T1000 (cell line): ENCODE results near the gene TMEM178B.
"Not testable (repeated sequence)": the region's sequence is repeated elsewhere in the genome, so short reads cannot be mapped to it uniquely, and the experiment has no call there.

Experiments
- DNase-seq: peaks from one replicate; lab custom pipeline; 2025; ENCODE audit warnings: mixed read lengths; lab: John Stamatoyannopoulos, UW

Gene TMEM178B

DNA sequence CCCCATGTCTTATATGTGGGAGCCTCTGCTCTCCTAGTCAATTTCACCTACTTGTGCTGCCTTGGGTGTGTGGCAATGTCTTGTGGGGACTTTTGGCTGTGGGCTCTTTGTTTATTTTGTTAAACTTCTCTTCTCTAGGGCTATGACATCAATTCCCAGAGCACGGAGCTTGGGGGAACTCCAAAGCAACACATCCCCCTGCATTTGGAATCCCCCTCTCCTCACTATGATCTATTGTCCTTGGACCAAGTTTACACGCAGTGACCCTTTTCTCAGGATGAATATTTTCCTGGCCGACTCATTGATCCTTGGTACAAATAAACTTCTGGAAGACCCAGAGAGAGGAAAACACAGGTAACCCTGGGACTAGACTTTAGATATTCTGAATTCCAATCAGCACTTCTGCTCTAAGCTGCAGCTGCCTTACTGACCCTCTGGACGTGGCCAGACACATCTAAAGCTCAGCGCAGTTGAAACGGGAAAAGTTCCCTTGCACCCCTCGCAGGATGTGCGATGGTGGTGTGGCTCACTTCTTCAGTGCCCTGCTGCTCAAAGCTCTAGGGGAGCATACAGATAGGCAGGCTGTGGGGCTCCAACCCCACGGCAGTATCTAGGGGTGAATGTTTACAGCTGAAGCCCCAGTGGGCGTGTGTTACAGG is 110.8 kb downstream of the TMEM178B start:
- no peak for DNase-seq

DNA sequence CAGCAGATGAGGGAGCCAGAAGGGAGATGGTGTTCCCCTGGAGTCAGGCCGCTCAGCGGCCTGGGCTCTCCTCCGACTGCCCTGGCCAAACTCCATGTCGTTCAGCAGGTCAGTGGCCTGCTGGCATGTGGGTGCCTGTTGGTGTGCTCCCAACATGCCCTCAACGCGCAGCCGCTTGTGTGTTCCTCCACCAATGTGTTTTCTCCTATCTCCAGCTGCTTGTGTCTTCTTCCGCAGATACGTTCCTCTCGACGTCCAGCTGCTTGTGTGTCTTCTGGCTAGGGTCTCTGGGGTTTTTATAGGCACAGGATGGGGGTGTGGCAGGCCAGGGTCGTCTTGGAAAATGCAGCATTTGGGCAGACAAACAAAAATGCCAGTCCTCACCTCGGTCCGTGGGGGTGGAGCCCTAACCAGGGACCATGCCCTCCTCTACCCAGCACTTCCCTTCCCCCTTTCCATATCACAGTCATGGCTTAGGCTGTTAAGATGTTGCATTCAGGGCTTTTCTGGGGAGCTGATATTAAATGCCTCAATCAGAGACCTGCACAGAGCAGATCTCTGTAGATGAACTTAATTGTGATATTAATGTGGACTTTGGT is 111.6 kb downstream of the TMEM178B start:
- no peak for DNase-seq

DNA sequence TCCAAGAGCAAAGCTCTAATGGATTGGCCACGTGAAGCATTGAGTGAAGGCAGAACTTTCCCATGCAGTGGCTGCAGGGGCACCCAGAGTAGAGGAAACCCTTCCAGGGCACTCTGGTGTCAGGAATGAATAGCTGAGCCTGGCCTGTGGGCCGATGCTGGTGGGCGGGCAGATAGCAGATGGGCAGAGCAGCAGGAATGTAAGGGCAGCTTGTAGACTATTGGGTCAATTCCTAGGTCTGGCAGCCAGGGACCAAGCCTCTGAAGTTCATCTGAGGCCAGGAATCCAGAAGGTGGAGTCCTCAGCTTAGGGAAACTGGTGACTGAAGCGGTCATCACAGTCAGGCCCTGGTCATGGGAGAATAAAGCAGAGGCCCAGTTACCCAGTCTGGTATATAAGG is 115.4 kb downstream of the TMEM178B start:
- no peak for DNase-seq

DNA sequence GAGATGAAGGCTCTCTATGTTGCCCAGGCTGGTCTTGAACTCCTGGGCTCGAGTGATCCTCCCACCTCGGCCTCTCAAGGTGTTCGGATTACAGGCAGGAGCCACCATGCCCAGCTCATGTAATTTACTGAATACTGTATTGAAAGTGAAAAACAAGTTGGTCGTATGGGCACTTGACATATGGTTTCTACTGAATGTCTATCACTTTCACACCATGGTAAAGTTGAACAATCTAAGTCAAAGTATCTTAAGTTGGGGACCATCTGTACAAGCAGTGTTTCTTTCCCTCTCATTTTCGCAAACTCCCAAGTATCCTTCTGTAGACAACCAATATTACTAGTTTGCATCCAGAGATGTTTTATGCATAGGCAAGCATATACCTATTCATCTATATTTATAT is 116.6 kb downstream of the TMEM178B start:
- no peak for DNase-seq

DNA sequence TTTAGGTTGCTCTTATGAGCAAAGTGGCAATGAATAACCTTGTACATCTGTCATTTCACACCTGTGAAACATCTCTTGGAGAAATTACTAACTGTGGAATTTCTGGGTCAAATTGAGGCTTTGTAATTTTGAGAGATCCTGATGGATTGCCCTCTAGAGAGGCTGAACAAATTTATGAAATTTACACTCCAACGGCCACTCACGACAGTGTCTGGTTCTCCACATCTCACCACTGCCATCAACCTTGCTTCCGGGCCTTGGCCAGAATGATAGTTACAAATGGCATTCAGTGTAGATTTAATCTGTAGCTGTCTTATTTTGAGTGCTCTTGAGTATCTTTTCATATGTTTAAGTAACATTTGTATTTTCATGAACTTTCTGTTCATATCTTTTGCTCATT is 117.4 kb downstream of the TMEM178B start:
- DNase-seq: no peak

DNA sequence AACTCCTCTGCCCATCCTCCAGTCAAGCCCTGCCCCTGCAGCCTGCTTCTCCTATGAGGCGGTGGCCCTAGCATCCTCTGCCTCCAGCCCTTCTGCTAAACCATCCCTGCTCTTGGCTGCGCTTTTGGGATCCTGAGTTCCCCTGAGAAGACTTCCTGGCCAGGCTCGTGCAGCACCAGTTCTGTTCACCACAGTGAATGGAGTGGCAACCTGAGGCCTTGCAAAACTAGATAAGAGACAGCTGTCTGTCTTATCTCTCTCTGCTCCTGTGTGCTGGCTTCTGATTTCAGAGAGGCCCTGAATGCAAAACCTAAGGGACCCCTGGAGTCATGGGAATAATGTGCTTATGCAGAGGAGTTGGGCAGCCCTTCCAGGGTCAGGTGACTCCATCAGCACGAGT is 119.2 kb downstream of the TMEM178B start:
- DNase-seq: no peak

DNA sequence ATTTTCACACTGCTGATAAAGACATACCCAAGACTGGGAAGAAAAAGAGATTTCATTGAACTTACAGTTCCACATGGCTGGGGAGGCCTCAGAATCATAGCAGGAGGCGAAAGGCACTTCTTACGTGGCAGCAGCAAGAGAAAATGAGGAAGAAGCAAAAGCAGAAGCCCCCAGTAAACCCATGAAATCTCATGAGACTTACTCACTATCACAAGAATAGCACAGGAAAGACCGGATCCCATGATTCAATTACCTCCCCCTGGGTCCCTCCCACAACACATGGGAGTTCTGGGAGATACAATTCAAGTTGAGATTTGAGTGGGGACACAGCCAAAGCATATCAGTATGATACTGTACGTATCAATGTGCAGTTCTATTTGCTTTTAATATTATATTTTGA is 121.9 kb downstream of the TMEM178B start:
- not testable (repeated sequence) for DNase-seq

DNA sequence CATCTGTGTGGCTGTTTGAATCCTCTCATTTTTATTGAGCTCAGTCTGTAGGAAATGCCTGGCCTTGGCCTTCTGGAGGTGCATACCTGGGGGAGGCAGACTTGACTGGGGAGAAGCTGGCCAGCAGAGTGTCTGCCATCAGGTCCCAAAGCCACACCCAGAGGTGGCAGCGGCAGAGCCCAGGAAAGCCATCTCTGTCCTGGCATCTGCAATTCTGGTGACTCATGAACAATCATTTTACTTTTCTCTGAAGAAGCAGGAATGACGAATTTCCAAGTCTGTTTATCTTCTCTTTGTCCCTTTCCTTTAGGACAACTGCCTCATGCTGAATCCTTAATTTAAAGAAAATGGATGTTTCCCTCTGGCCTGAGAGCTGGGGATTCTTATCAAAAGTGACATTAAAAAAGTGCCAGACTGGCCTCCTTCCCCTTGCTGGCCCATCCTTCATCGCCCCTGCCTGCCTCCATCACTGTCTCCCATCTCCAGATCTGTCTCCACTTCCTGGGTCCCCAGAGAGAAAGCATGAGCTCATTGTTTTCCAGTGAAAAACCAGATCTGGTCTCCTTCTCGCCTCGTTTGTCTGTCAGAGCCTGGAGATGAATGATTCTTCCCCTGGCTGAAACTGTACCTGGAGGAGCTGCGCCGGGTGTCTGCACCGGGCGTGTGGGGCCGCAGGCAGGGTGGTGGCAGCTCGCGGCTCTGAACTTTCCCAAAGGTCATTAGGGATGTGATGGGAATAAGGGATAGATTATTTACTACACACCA is 124.5 kb downstream of the TMEM178B start:
- DNase-seq: no peak

DNA sequence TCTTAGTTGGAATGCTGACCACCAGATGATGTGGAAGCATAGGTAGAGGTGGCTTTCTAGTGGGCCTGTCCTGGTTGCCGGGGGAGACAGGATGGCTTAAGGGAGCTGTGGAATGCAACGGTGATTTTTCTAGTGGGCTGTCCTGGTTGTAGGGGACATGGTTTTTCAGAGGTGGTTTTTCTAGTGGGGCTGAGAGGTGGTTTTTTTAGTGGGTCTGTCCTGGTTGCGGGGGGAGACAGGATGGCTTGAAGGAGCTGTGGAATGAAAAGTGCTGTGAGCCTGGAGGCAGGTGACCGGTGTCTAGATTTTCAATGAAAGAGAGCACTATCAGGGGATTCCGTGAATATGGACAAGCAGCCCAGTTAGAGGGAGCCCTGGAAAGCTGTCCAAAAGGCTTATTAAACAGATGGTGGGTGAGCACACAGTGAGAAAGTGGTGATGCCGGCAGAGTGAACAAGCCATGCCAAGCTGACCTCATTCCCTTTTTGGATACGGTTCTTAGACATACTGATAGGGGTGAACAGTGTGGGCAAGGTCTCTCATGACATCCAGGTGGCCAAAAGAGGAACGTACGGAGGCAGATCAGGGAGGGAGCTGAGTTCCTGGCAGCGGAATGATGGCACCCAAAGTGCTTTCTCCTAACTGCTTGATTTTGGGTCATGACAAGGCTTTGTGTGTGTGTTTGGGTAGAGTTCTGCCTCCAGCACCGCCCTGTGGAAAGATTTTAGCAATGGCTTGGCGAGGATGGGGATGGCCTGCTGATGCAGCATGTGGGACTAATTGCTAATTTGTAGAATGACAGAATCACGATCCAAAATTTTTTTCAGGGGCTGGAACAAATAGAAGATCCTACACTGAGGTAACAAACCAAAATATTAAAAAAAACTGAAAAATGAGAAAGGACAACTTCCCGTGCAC is 126.6 kb downstream of the TMEM178B start:
- no peak for DNase-seq

DNA sequence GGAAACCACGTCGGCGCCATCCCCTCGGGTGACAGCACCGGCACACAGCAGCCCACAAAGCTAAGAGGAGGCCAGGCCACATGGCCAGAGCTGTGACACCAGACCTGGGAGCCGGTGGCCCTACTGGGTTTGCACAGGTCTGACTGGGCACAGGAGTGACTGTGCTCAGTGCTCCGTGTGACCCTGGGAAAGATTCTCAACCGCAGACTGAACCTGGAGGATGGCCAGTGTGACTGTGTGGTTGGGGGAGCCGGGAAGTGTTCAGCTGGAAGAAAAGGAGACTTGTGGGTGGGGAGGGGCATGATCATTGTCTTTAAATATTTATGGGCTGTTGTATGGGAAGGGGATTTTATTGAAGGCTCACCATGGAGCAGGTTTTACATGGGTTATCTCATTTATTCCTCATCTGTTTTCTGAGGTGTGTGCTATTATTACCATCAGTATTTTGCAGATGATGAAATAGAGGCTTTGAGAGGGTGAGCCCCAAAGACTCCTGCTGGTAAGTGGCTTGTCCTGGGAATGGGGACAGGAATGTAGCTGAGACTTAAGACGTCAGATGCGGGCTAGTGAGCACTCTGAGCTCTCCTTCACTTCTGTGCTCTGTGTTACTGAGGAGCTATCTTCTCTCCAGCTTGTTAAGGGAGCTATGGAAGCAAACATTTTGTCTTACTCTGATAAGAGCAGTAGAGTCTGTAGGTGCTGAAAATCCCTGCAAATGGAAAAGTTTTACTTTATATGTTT is 127.5 kb downstream of the TMEM178B start:
- DNase-seq: no peak

DNA sequence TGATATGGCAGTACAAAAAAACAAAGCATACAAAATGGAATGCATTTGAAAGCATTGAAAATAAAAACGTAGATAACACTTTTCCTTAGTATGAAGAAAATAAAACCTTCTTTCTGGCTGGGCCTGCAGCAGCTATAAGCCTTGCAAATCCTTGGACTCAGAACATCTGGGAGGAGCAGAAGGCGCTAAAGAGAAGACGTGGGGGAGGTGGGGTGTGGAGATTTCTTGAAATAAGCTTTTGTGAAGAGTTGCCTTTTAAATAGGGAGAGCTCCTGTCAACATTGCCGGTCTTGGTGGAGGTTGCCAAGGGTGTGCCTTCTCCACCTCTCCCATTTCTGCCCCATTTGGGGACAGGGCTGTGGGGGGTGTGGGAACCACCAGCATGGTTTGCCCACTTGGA is 128.7 kb downstream of the TMEM178B start:
- DNase-seq: no peak

DNA sequence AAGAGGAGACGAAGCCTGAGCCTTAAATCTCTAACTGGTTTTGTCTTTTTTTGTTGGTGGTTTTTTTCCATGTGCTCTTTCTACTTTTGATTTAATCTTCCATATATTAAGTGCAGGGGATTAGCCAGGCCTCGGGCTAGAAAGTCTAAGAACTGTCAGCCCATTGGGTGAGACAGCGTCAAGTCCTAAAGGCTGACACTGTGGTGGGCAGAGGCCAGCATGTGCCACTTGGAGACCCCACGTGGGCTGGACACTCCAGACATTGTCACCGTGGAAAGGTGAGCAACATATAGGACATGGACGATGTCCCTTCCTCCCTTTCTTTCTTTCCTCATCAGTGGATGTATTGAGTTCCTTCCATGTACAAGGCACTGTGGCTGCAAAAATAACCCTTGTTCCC is 129.3 kb downstream of the TMEM178B start:
- DNase-seq: no peak

DNA sequence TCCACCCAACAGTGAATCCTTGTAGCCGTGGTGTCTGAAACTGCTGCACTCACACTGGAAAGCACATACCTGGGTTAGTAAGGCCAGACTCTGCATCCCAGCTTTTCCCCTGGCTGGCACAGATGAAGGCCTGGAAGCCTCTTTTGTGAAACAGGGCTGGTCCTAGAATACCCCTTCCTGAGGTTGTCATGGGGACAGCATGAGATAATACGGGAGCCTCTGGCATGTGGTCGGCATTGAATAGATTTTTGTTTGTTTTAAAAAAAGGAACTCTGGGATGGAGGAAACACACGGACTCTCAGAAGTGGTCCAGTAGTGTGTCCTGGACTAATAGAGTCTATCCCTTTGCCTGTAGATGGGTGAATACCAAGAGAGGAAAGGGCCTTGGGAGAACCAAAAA is 129.7 kb downstream of the TMEM178B start:
- DNase-seq: no peak

DNA sequence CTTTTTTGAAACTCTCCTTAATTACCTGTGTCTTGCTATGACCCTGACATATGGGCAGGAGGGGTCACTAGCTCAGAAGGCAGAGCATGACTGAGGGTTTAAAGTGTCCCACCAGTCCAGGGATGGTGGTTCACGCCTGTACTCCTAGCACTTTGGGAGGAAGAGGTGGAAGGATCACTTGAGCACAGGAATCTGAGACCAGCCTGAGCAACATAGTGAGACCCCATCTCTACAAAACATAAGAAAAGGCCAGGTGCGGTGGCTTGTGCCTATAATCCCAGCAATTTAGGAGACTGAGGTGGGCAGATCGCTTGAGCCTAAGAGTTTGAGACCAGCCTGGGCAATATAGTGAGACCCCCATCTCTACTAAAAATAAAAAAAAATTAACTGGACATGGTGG is 133.8 kb downstream of the TMEM178B start:
- DNase-seq: no peak

DNA sequence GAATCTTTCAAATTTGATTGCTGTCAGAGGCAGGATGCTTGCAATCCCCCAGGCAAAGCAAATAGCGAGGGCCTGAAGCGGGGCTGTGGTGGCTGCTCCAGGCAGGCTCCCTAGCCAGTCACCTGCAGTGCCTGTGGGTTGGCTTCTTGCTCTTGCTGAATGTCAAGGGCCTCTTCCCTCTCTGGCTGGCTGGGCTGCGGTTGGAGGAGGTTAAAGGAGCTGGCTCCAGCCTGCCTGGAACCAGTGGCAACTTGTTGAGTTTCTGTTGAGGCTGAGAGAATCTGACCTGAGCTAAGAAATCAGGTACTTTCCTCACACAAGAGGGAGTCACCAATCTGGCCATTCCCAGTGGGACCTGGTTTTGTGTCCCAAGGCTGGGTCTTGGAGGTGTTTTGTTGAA is 134.7 kb downstream of the TMEM178B start:
- no peak for DNase-seq

DNA sequence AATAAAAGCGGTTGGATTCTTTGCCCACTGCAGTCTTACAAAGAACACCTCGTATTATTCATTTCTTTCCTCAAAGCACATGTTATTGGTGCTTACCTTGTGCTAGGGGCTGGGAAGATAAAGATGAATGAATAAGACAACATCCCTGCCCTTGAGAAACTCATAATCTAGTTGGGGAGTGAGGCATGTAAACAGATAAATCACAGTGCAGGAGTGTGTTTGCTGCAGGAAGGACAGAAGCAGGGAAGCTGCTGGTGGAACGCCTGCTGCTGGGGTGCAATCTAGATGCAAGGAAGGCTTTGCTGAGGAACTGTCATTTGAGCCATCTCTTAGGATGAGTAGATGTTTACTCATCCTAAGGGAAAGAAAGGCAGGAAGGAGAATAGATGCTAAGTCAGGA is 135.6 kb downstream of the TMEM178B start:
- no peak for DNase-seq

DNA sequence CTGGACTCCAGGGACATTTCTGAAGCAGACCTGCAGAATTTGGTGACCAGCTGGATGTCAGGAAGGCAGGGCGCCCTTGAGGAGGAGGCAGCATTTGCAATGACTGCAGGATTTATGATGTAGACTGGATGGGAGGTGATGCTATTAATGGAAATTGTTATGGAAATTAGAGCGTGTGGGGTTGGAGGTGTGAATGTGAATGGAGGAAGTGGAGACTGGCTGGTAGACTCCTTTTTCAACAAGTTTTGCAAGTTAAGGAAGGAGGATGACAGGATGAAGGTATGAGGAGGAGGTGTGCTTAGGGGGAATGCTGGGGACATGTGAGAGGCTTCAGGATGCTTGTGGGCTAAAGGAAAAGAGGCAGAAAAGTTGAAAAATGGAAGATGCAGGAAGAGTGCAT is 137.0 kb downstream of the TMEM178B start:
- no peak for DNase-seq

DNA sequence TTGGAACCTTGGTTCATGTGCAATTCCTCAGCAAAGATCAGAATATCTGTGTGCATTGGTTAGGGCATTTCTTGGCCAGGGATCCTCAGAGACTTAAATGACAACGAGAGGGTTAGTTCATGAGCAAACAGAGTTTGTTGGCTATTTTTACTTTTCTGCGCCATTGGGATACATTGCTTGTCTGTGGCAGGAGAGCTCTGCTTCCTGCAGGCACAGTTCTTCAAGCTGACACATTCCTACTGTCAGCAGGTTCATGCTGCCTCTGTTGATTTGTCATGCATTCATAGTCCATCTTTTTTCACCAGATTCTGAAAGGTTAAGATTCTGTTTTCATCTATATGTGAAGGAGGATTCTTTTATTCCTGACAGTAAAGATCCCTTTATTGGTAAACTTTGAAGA is 139.4 kb downstream of the TMEM178B start:
- no peak for DNase-seq

DNA sequence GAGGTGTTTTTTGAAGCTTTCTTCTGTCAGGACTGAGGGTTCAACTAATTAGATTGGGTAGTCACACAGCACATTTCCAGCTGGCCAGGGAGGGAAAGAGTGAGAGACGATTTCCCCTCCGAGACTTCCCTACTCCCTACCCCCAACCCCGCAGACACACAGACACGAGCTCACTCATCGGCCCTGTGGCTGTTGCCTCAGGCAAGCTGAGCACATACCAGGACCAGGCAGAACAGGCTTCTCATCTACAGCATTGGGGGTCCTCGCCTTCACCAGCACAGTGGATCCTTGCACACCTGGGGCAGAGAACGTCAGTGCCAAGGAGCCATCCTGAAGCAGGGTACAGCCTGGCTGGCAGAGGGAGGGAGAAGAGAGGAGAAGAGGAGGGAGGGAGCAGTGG is 144.1 kb downstream of the TMEM178B start:
- no peak for DNase-seq

DNA sequence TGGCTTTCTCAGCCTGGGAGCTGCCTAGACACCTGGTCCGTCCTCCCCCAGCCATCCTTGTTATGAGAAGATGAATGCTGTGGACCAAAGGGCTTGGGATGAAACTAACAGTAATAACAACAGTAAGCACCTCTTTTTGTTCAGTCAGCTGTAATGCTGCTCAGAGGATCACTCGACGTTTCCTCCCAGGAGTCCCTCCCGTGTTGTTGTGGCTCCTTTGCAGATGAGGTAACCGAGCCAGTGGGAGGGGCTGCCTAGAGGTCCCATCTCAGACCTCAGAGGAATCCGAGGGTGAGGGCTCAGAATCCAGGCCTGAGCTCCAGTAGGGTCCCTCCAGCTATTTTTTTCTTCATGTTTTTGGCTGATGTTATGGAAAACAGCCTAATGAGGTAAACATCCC is 145.1 kb downstream of the TMEM178B start:
- no peak for DNase-seq

DNA sequence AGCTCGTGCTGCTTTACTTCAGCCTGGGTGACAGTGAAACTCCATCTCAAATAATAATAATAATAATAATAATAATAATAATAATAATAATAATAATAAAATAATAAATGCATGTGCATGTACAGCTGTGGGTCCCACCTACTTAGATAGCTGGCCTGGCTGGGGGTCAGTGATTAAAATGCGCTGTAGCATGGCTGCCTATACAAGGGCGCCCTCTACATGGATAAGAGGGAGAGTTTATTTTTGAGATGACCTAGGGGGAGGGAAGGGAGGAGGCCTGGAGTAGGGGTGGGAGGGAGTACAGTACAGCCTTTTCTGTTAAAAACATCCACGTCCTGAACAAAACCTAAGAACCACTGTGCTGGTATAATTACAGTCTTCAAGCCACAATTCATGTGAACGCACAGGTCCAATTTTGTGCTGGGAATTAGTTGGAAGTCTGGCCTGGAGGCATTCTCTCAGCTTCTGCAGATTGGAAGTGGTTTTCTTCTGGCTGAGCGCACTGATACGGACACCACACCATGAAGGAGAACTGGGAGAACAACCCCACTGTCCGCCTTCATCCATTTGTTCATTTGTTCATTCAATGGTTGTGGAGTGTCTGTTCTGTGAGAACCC is 146.5 kb downstream of the TMEM178B start:
- no peak for DNase-seq
